ENCODE data around the gene GRAMD2B.

DNA sequence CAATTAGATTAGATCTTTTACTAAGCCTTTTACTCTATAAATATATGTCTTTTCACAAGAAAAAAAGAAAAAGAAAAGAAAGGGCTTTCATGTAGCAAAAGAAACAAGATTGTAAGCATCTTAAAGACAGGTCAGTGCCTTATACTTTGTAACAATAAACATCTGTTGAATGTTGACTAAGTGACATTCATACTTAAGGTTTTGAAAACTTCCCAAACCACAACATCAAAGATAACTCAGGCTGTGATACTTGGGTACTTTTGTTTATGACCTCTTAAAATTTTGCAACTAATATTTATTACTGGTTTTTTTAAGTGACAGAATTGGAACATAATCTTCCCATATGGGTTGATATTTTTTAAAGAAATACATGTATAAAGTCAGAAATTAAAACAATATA, 7.4 kb downstream of the GRAMD2B start:
- TF ChIP-seq, protein P1, sequence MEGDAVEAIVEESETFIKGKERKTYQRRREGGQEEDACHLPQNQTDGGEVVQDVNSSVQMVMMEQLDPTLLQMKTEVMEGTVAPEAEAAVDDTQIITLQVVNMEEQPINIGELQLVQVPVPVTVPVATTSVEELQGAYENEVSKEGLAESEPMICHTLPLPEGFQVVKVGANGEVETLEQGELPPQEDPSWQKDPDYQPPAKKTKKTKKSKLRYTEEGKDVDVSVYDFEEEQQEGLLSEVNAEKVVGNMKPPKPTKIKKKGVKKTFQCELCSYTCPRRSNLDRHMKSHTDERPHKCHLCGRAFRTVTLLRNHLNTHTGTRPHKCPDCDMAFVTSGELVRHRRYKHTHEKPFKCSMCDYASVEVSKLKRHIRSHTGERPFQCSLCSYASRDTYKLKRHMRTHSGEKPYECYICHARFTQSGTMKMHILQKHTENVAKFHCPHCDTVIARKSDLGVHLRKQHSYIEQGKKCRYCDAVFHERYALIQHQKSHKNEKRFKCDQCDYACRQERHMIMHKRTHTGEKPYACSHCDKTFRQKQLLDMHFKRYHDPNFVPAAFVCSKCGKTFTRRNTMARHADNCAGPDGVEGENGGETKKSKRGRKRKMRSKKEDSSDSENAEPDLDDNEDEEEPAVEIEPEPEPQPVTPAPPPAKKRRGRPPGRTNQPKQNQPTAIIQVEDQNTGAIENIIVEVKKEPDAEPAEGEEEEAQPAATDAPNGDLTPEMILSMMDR (IDR thresholded peaks at IDR 0.05), result no peak
- TF ChIP-seq EZH2 (IDR thresholded peaks at IDR 0.05), result no peak
